ENCODE results near the gene C16orf95. TPM values are rescaled to one million over a fixed set of nuclear protein-coding genes. Genes with fewer than 3 reads are reported as not detected.

The C16orf95 gene
- total RNA-seq, 4 donors from 2014 or later, result 0.38 to 0.95 (median 0.85) TPM

GRCh38 chr16:87358696-87359095 is 41.5 kb upstream of the C16orf95 start:
- Histone ChIP-seq H3K27ac (no peak overlapping the region), H3K36me3 (peaks cover 14 to 89% (median 29%) of the 10 kb centered on the region in 3 donors), H3K4me1 (peaks cover 0 to 10% (median 6%) of the 10 kb centered on the region in 3 donors), H3K27me3 (no peaks in the 10 kb centered on the region), H3K9me3 (no peaks in the 10 kb centered on the region), H3K4me3 (no peak overlapping the region)
- TF ChIP-seq CTCF (IDR thresholded peaks at IDR 0.05), result no peak
- TF ChIP-seq POLR2A (IDR thresholded peaks at IDR 0.05), result no peak
- WGBS, 2 donors, result 86 to 93% methylated on average over 9 of the region's 9 CpGs
- DNase-seq, result no peak
- intact Hi-C loops (cut with DNase I), result no loop called here

GRCh38 chr16:87358250-87358649 is 41.1 kb upstream of the C16orf95 start:
- no peak for TF ChIP-seq POLR2A (IDR thresholded peaks at IDR 0.05)
- no peak for TF ChIP-seq CTCF (IDR thresholded peaks at IDR 0.05)
- H3K4me1 ChIP-seq, result peaks cover 0 to 7% (median 2%) of the 10 kb centered on the region in 3 donors

GRCh38 chr16:87356491-87356853 is 39.3 kb upstream of the C16orf95 start:
- Histone ChIP-seq H3K27ac (no peak overlapping the region), H3K9me3 (no peaks in the 10 kb centered on the region), H3K4me3 (no peak overlapping the region), H3K36me3 (peaks cover 14 to 89% (median 26%) of the 10 kb centered on the region in 3 donors), H3K4me1 (peaks cover 0 to 5% (median 0%) of the 10 kb centered on the region in 3 donors), H3K27me3 (no peaks in the 10 kb centered on the region)
- intact Hi-C loops (cut with DNase I), result no loop called here
- TF ChIP-seq POLR2A (IDR thresholded peaks at IDR 0.05) (no peak), CTCF (IDR thresholded peaks at IDR 0.05) (no peak)
- no peak for DNase-seq
- WGBS, 2 donors, result 96 to 100% methylated on average over 5 of the region's 8 CpGs

More at GRCh38 chr16:87358250-87358649, 41.1 kb upstream of the C16orf95 start:
- Histone ChIP-seq H3K36me3 (peaks cover 14 to 94% (median 29%) of the 10 kb centered on the region in 3 donors), H3K27ac (no peak overlapping the region), H3K27me3 (no peaks in the 10 kb centered on the region), H3K4me3 (no peak overlapping the region), H3K9me3 (no peaks in the 10 kb centered on the region)
- no peak for DNase-seq
- WGBS, 2 donors, result 88 to 95% methylated on average over 8 to 11 of the region's 17 CpGs
- intact Hi-C loops (cut with DNase I), result no loop called here

GRCh38 chr16:87353613-87354012 is 36.4 kb upstream of the C16orf95 start:
- no peak for TF ChIP-seq CTCF (IDR thresholded peaks at IDR 0.05)
- no peak for TF ChIP-seq POLR2A (IDR thresholded peaks at IDR 0.05)
- Histone ChIP-seq H3K4me3 (no peak overlapping the region), H3K27me3 (no peaks in the 10 kb centered on the region), H3K9me3 (no peaks in the 10 kb centered on the region), H3K4me1 (peaks cover 0 to 21% (median 0%) of the 10 kb centered on the region in 3 donors), H3K36me3 (peaks cover 3 to 72% (median 6%) of the 10 kb centered on the region in 3 donors), H3K27ac (no peak overlapping the region)
- WGBS, 2 donors, result 95 to 99% methylated on average over 8 to 15 of the region's 17 CpGs
- intact Hi-C loops (cut with DNase I), result no loop called here
- no peak for DNase-seq

- no peaks in the 10 kb centered on the region for H3K9me3 ChIP-seq
- intact Hi-C loops (cut with DNase I), result no loop called here
- DNase-seq, result no peak
- TF ChIP-seq POLR2A (IDR thresholded peaks at IDR 0.05), result no peak
- TF ChIP-seq CTCF (IDR thresholded peaks at IDR 0.05), result no peak
- H3K4me1 ChIP-seq, result peaks cover 0 to 21% (median 0%) of the 10 kb centered on the region in 3 donors
- no peak overlapping the region for H3K27ac ChIP-seq
- H3K4me3 ChIP-seq, result no peak overlapping the region
- WGBS, 2 donors, result 89% methylated on average over 13 to 14 of the region's 15 CpGs
- H3K27me3 ChIP-seq, result no peaks in the 10 kb centered on the region
- peaks cover 0 to 72% (median 0%) of the 10 kb centered on the region in 3 donors for H3K36me3 ChIP-seq
Observed at GRCh38 chr16:87352818-87353217, 35.6 kb upstream of the C16orf95 start.
